ENCODE measurements around the gene GABBR2. TPM values are rescaled to one million over a fixed set of nuclear protein-coding genes. Genes with fewer than 3 reads are reported as not detected.

GABBR2 gene
- total and polyA plus RNA-seq, 2 of the 8 experiments (the other 6 are each of a cell fraction or from before 2014, with no cell fraction given) = 0.50 to 1.2 TPM

GRCh38 chr9:98523231-98523901 lies 185.4 kb downstream of the GABBR2 start (continued):
- no peak for TF ChIP-seq YY1 (IDR thresholded peaks at IDR 0.05; ENCODE audit: low read depth, low read length)

Measured in H1 (cell line).